ENCODE data around the gene FZD7. TPM values are rescaled to one million over a fixed set of nuclear protein-coding genes. Genes with fewer than 3 reads are reported as not detected.

The FZD7 gene
- total RNA-seq, 1 experiment from 2014 or later: 4.8 TPM

- Histone ChIP-seq H3K36me3 (ENCODE audit: low read depth, low read length) (no peaks in the 10 kb centered on the region), H3K79me2 (ENCODE audit: low read length) (no peaks in the 10 kb centered on the region), H3K4me1 (ENCODE audit: insufficient read depth, low read length) (no peaks in the 10 kb centered on the region), H3K9me3 (ENCODE audit: low read length) (no peaks in the 10 kb centered on the region), H4K20me1 (ENCODE audit: low read length) (no peaks in the 10 kb centered on the region), H3K27ac (ENCODE audit: low read length) (no peak overlapping the region), H3K27me3 (ENCODE audit: low read length) (0 out of 2 replicates have a peak, but pooled peaks cover 3% of the 10 kb centered on the region), H3K9ac (ENCODE audit: low read length) (no peak overlapping the region), H3K4me2 (ENCODE audit: low read length) (no peak overlapping the region), H3F3A (ENCODE audit: low read length, unreplicated experiment) (no peaks in the 10 kb centered on the region), H2AFZ (ENCODE audit: low read length) (no peak overlapping the region), H3K9me2 (replicated peaks; ENCODE audit: low read length) (no peaks in the 10 kb centered on the region), H3K4me3 (ENCODE audit: low read length) (no peak overlapping the region)
- DNase-seq (no peak), ATAC-seq (no peak)
- ChIA-PET CTCF (no interaction called here), POLR2A (ENCODE audit: unreplicated experiment) (no interaction called here)
- no TSS peak for BruUV-seq (replicated peaks)
- intact Hi-C loops (cut with micrococcal nuclease): no loop called here
- TF ChIP-seq EZH2phosphoT487 (IDR thresholded peaks at IDR 0.05; ENCODE audit: borderline replicate concordance, low read length) (no peak), CTCF (conservative IDR thresholded peaks at IDR 0.05; ENCODE audit: low read depth, low read length) (no peak), EZH2 (IDR thresholded peaks at IDR 0.05; ENCODE audit: low read length, unreplicated experiment) (no peak)
Observed at GRCh38 chr2:202002381-202002780, 31.3 kb upstream of the FZD7 start.

- H2AFZ ChIP-seq (ENCODE audit: low read length): no peak overlapping the region
- intact Hi-C loops (cut with micrococcal nuclease): no loop called here
- no peak overlapping the region for H3K4me3 ChIP-seq (ENCODE audit: low read length)
- CTCF ChIA-PET: no interaction called here
- TF ChIP-seq EZH2phosphoT487 (IDR thresholded peaks at IDR 0.05; ENCODE audit: borderline replicate concordance, low read length) (no peak), EZH2 (IDR thresholded peaks at IDR 0.05; ENCODE audit: low read length, unreplicated experiment) (no peak), CTCF (conservative IDR thresholded peaks at IDR 0.05; ENCODE audit: low read depth, low read length) (no peak)
- no peaks in the 10 kb centered on the region for H3K79me2 ChIP-seq (ENCODE audit: low read length)
- H3K9me3 ChIP-seq (ENCODE audit: low read length): no peaks in the 10 kb centered on the region
- H3K9me2 ChIP-seq (replicated peaks; ENCODE audit: low read length): no peaks in the 10 kb centered on the region
- ATAC-seq (no peak), DNase-seq (no peak)
- H3K27ac ChIP-seq (ENCODE audit: low read length): no peak overlapping the region
- no peaks in the 10 kb centered on the region for H3K4me1 ChIP-seq (ENCODE audit: insufficient read depth, low read length)
- no peak overlapping the region for H3K4me2 ChIP-seq (ENCODE audit: low read length)
- no peaks in the 10 kb centered on the region for H3K36me3 ChIP-seq (ENCODE audit: low read depth, low read length)
- H3K9ac ChIP-seq (ENCODE audit: low read length): no peak overlapping the region
- POLR2A ChIA-PET (ENCODE audit: unreplicated experiment): no interaction called here
- no peaks in the 10 kb centered on the region for H4K20me1 ChIP-seq (ENCODE audit: low read length)
- 0 out of 2 replicates have a peak, but pooled peaks cover 8% of the 10 kb centered on the region for H3K27me3 ChIP-seq (ENCODE audit: low read length)
- H3F3A ChIP-seq (ENCODE audit: low read length, unreplicated experiment): no peaks in the 10 kb centered on the region
- no TSS peak for BruUV-seq (replicated peaks)
Observed at GRCh38 chr2:202005272-202005887, 28.3 kb upstream of the FZD7 start.

- Histone ChIP-seq H3K4me3 (ENCODE audit: low read length) (no peak overlapping the region), H3K9me3 (ENCODE audit: low read length) (no peaks in the 10 kb centered on the region), H3K27me3 (ENCODE audit: low read length) (0 out of 2 replicates have a peak, but pooled peaks cover 16% of the 10 kb centered on the region), H3K9ac (ENCODE audit: low read length) (no peak overlapping the region), H2AFZ (ENCODE audit: low read length) (no peak overlapping the region), H3K9me2 (replicated peaks; ENCODE audit: low read length) (no peaks in the 10 kb centered on the region), H3K4me2 (ENCODE audit: low read length) (no peak overlapping the region), H3K27ac (ENCODE audit: low read length) (no peak overlapping the region), H4K20me1 (ENCODE audit: low read length) (no peaks in the 10 kb centered on the region), H3K79me2 (ENCODE audit: low read length) (no peaks in the 10 kb centered on the region), H3K4me1 (ENCODE audit: insufficient read depth, low read length) (no peaks in the 10 kb centered on the region), H3K36me3 (ENCODE audit: low read depth, low read length) (no peaks in the 10 kb centered on the region), H3F3A (ENCODE audit: low read length, unreplicated experiment) (no peaks in the 10 kb centered on the region)
- no peak for DNase-seq
- CTCF ChIA-PET: no interaction called here
- intact Hi-C loops (cut with micrococcal nuclease): no loop called here
- no peak for ATAC-seq
- no peak for TF ChIP-seq CTCF (conservative IDR thresholded peaks at IDR 0.05; ENCODE audit: low read depth, low read length)
- TF ChIP-seq EZH2phosphoT487 (IDR thresholded peaks at IDR 0.05; ENCODE audit: borderline replicate concordance, low read length): no peak
- no peak for TF ChIP-seq EZH2 (IDR thresholded peaks at IDR 0.05; ENCODE audit: low read length, unreplicated experiment)
- BruUV-seq (replicated peaks): no TSS peak
- POLR2A ChIA-PET (ENCODE audit: unreplicated experiment): no interaction called here
Observed at GRCh38 chr2:202006301-202006700, 27.4 kb upstream of the FZD7 start.

All from PC-3 (cell line).